Measurements from ENCODE around the gene EPB41L4B. TPM values are rescaled to one million over a fixed set of nuclear protein-coding genes. Genes with fewer than 3 reads are reported as not detected.
A peak's percentile ranks its signal among the peaks of the same experiment; 100 is the strongest.

Gene EPB41L4B
- total and polyA plus RNA-seq, 2 of the 13 experiments (the other 11 are each of a cell fraction or from before 2014, with no cell fraction given) = 17.6 to 22.1 TPM

- TF ChIP-seq CENPX (CRISPR knock-in tag; IDR thresholded peaks at IDR 0.05) (no peak), SKI (IDR thresholded peaks at IDR 0.05; ENCODE audit: partially characterized antibody) (no peak), RFXAP (CRISPR knock-in tag; IDR thresholded peaks at IDR 0.05; ENCODE audit: borderline replicate concordance) (no peak), ZNF670 (CRISPR knock-in tag; IDR thresholded peaks at IDR 0.05; ENCODE audit: borderline replicate concordance) (peak; percentile 88), POGZ (CRISPR knock-in tag; IDR thresholded peaks at IDR 0.05) (peak; percentile 24; the same call in 1 of the 2 replicates), NR2C2 (CRISPR knock-in tag; IDR thresholded peaks at IDR 0.05; ENCODE audit: borderline replicate concordance) (0 out of 2 replicates have a peak, but pooled peaks have one; percentile 29), CBX5 (CRISPR knock-in tag; IDR thresholded peaks at IDR 0.05; ENCODE audit: borderline replicate concordance) (peak; percentile 51; the same call in 1 of the 2 replicates), ZNF674 (CRISPR knock-in tag; IDR thresholded peaks at IDR 0.05; ENCODE audit: low read depth) (no peak), ZGPAT (CRISPR knock-in tag; IDR thresholded peaks at IDR 0.05) (peak; percentile 79), MAFF (IDR thresholded peaks at IDR 0.05; ENCODE audit: low read depth, low read length) (peak; percentile 80), TFAP4 (IDR thresholded peaks at IDR 0.05; ENCODE audit: borderline replicate concordance, low read depth) (peak; percentile 95), HDAC6 (IDR thresholded peaks at IDR 0.05; ENCODE audit: low read depth, low read length) (no peak), ZNF609 (CRISPR knock-in tag; IDR thresholded peaks at IDR 0.05; ENCODE audit: borderline replicate concordance) (peak; percentile 87), AFF4 (CRISPR knock-in tag; IDR thresholded peaks at IDR 0.05) (no peak), ARNTL (CRISPR knock-in tag; IDR thresholded peaks at IDR 0.05) (no peak; the same call in 1 of the 2 replicates), ZNF44 (CRISPR knock-in tag; IDR thresholded peaks at IDR 0.05) (no peak), HMG20B (CRISPR knock-in tag; conservative IDR thresholded peaks at IDR 0.05) (peak; percentile 27; the same call in 1 of the 2 replicates), FOXA1 (IDR thresholded peaks at IDR 0.05) (peak; percentile 70; the same call in 1 of the 2 replicates), FOXA1 (CRISPR knock-in tag; IDR thresholded peaks at IDR 0.05) (peak; percentile 81)
Observed at GRCh38 chr9:109251080-109251775, 69.6 kb downstream of the EPB41L4B start (continued).

Data from HepG2 (cell line).